RKO (cell line): Measurements from ENCODE around the gene SLC9C1.
A peak's percentile ranks its signal among the peaks of the same experiment; 100 is the strongest.

Source experiments
- DNase-seq: peaks from one replicate; pipeline ENCODE4 v3.0.0-alpha.2; 2016; ENCODE audit warnings: low spot score

The SLC9C1 gene

GRCh38 chr3:112306825-112307224 lies 12.8 kb upstream of the SLC9C1 start:
- no peak for DNase-seq

GRCh38 chr3:112304611-112305010 lies 10.6 kb upstream of the SLC9C1 start:
- no peak for DNase-seq

- DNase-seq = no peak
These were observed 9.8 kb upstream of the SLC9C1 start for GRCh38 chr3:112303764-112304325.

- DNase-seq = no peak
These were observed 9.1 kb upstream of the SLC9C1 start for GRCh38 chr3:112302881-112303763.

GRCh38 chr3:112302150-112302830 lies 8.3 kb upstream of the SLC9C1 start:
- DNase-seq = no peak

- DNase-seq = no peak
These were observed 4.8 kb upstream of the SLC9C1 start for GRCh38 chr3:112298781-112299180.

- no peak for DNase-seq
These were observed 3.7 kb upstream of the SLC9C1 start for GRCh38 chr3:112297714-112298113.

- no peak for DNase-seq
These were observed 5.0 kb downstream of the SLC9C1 start for GRCh38 chr3:112289011-112289410.

- DNase-seq = no peak
These were observed 13.8 kb downstream of the SLC9C1 start for GRCh38 chr3:112280266-112280665.

GRCh38 chr3:112273536-112273935 lies 20.5 kb downstream of the SLC9C1 start:
- no peak for DNase-seq

GRCh38 chr3:112261742-112262141 lies 32.3 kb downstream of the SLC9C1 start:
- no peak for DNase-seq

GRCh38 chr3:112260563-112260962 lies 33.5 kb downstream of the SLC9C1 start:
- no peak for DNase-seq

GRCh38 chr3:112253301-112253971 lies 40.6 kb downstream of the SLC9C1 start:
- DNase-seq = no peak

GRCh38 chr3:112247900-112248299 lies 46.1 kb downstream of the SLC9C1 start:
- no peak for DNase-seq

- DNase-seq = no peak
These were observed 46.7 kb downstream of the SLC9C1 start for GRCh38 chr3:112247350-112247749.

- DNase-seq = no peak
These were observed 60.9 kb downstream of the SLC9C1 start for GRCh38 chr3:112233083-112233482.

GRCh38 chr3:112231727-112232126 lies 62.3 kb downstream of the SLC9C1 start:
- no peak for DNase-seq

GRCh38 chr3:112230033-112230432 lies 64.0 kb downstream of the SLC9C1 start:
- DNase-seq = no peak

GRCh38 chr3:112228786-112229185 lies 65.2 kb downstream of the SLC9C1 start:
- DNase-seq = no peak

GRCh38 chr3:112200317-112200666 lies 93.7 kb downstream of the SLC9C1 start:
- DNase-seq = no peak

GRCh38 chr3:112199622-112200316 lies 94.2 kb downstream of the SLC9C1 start:
- peak; percentile 89 for DNase-seq

GRCh38 chr3:112197131-112197530 lies 96.9 kb downstream of the SLC9C1 start:
- no peak for DNase-seq
